Sigmoid colon (tissue), 7 donors: ENCODE data around the gene MARCHF7. TPM values are rescaled to one million over a fixed set of nuclear protein-coding genes. Genes with fewer than 3 reads are reported as not detected.

Source experiments
- DNase-seq: peaks from one replicate; pipeline ENCODE4 v3.0.0-alpha.2; 2019
- H3K27ac ChIP-seq, 4 donors: fragments of 200-600 bp; sonication (generic); one replicate each; pipeline ENCODE4 v1.5.1; 2016 to 2019; ENCODE audit warnings: mild to moderate bottlenecking in 1 of 4
- H3K27me3 ChIP-seq, 3 donors: fragments of 200-600 bp; sonication (generic); one replicate each; pipeline ENCODE4 v1.5.1; 2019; ENCODE audit warnings: mild to moderate bottlenecking in 1 of 3
- H3K36me3 ChIP-seq, 4 donors: fragments of 200-600 bp; sonication (generic); one replicate each; pipeline ENCODE4 v1.5.1; 2016 to 2019
- H3K4me1 ChIP-seq, 4 donors: fragments of 200-600 bp; sonication (generic); one replicate each; pipeline ENCODE4 v1.5.1; 2017 to 2019
- H3K4me3 ChIP-seq, 4 donors: fragments of 200-600 bp; sonication (generic); one replicate each; pipeline ENCODE4 v1.5.1; 2017 to 2019; ENCODE audit warnings: mild to moderate bottlenecking in 2 of 4, moderate library complexity in 1 of 4
- H3K9me3 ChIP-seq, 4 donors: fragments of 200-600 bp in 3 of 4; sonication (generic) in 3 of 4; one replicate each; pipeline versions ENCODE4 v1.5.1 to v1.6.1; 2013 to 2019
- EP300 ChIP-seq, 4 donors: sonication (generic); formaldehyde crosslinking; IDR thresholded peaks; one replicate each; pipeline ENCODE4 v1.6.1; 2017; ENCODE audit warnings: antibody characterized with exemption in 4 of 4
- POLR2A ChIP-seq, 2 donors: fragments of 450-650 bp; IDR thresholded peaks; one replicate each; pipeline ENCODE4 v1.6.1; 2016; ENCODE audit warnings: antibody characterized with exemption in 2 of 2, mild to moderate bottlenecking in 2 of 2, moderate library complexity in 2 of 2
- POLR2AphosphoS5 ChIP-seq, 4 donors: sonication (generic); formaldehyde crosslinking; IDR thresholded peaks; one replicate each; pipeline ENCODE4 v1.6.1; 2017; ENCODE audit warnings: antibody characterized with exemption in 4 of 4
- WGBS, 2 donors: extraction: QIAGEN DNeasy Blood & Tissue Kit; methylation state at CpG; one replicate each; pipeline ENCODE4 v1.1.7; 2013; 5-methylcytosine and 5-hydroxymethylcytosine counted together
- intact Hi-C: fragments of 100-400 bp; cut with DNase I; formaldehyde crosslinking; loops from one replicate; pipeline ENCODE4 v1.15.1; 2023
- polyA plus RNA-seq, 3 donors: library from polyadenylated mRNA; stranded (reverse); fragments of 200-250 nt; gene quantifications; one replicate each; pipeline ENCODE4 v1.2.3, GENCODE V29; 2013
- total RNA-seq, 4 donors: library from RNA; depleted of rRNA; stranded (reverse); fragments of >200 nt; gene quantifications; one replicate each; pipeline ENCODE4 v1.1.0, GENCODE V29; 2016
- TF ChIP-seq, protein P1 (sequence below), 4 experiments: fragments of 450-650 bp in 3 of 4; fragments of 200-600 bp in 1 of 4; IDR thresholded peaks; one replicate each; pipeline ENCODE4 v1.5.1; 2016 to 2019; ENCODE audit warnings: antibody characterized with exemption in 4 of 4, mild to moderate bottlenecking in 3 of 4, moderate library complexity in 2 of 4
- donor health status: healthy with polysubstance abuse.
- donor health status: Bipolar disorder and iron deficiency.
- donor health status: healthy.

MARCHF7 gene
- total and polyA plus RNA-seq, 7 donors = 21.0 to 112 (median 89.9) TPM

DNA sequence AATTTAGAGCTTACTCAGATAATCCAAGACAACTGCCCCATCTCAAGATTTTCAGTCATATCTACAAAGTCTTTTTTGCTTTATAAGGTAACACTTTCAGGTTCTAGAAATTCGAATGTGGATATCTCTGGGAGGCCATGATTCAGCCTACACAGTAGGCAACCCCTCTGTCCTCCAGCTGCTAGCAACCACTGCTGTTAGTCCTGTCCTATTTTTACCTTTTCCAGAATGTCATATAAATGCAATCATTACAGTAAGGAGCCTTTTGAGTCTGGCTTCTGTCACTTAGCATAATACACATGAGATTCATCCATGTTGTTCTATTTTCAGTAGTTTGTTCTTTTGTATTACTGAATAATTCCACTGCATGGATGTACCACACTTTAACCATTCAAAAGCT lies 28.5 kb upstream of the MARCHF7 start:
- 85 to 92% methylated on average over 1 of the region's 1 CpG for WGBS, 2 donors
- TF ChIP-seq POLR2AphosphoS5 (IDR thresholded peaks at IDR 0.05) (no peak), EP300 (IDR thresholded peaks at IDR 0.05) (no peak)

DNA sequence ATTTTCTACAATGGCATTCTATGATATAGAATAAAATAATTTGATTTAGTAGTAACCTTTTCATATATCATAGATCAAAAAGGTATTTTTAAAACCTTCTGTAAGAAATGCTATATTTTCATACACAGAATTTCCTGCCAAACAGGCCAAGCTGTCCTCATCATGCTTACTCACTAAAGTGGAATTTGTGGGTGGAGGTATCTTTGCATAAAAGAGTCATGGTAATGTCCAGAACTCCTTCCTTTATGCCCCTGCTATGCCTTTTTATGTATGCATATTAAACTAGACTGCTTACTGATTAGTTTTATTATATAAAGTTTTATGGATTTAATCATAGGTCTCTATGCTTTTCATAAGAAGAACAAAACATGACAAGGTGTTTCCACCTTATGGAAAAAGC lies 27.5 kb upstream of the MARCHF7 start:
- TF ChIP-seq POLR2AphosphoS5 (IDR thresholded peaks at IDR 0.05) (no peak), POLR2A (IDR thresholded peaks at IDR 0.05) (no peak), EP300 (IDR thresholded peaks at IDR 0.05) (no peak)
- TF ChIP-seq, protein P1, sequence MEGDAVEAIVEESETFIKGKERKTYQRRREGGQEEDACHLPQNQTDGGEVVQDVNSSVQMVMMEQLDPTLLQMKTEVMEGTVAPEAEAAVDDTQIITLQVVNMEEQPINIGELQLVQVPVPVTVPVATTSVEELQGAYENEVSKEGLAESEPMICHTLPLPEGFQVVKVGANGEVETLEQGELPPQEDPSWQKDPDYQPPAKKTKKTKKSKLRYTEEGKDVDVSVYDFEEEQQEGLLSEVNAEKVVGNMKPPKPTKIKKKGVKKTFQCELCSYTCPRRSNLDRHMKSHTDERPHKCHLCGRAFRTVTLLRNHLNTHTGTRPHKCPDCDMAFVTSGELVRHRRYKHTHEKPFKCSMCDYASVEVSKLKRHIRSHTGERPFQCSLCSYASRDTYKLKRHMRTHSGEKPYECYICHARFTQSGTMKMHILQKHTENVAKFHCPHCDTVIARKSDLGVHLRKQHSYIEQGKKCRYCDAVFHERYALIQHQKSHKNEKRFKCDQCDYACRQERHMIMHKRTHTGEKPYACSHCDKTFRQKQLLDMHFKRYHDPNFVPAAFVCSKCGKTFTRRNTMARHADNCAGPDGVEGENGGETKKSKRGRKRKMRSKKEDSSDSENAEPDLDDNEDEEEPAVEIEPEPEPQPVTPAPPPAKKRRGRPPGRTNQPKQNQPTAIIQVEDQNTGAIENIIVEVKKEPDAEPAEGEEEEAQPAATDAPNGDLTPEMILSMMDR (IDR thresholded peaks at IDR 0.05) = no peak
- Histone ChIP-seq H3K4me1 (peaks cover 0 to 7% (median 2%) of the 10 kb centered on the region in 4 donors), H3K4me3 (no peak overlapping the region), H3K9me3 (no peaks in the 10 kb centered on the region), H3K27ac (no peak overlapping the region), H3K36me3 (no peaks in the 10 kb centered on the region), H3K27me3 (no peaks in the 10 kb centered on the region)
- DNase-seq = no peak
- intact Hi-C loops = no loop called here

More for the DNA sequence above, 28.5 kb upstream of the MARCHF7 start:
- Histone ChIP-seq H3K4me1 (peaks cover 0 to 7% (median 2%) of the 10 kb centered on the region in 4 donors), H3K27ac (no peak overlapping the region), H3K9me3 (no peaks in the 10 kb centered on the region), H3K36me3 (no peaks in the 10 kb centered on the region), H3K27me3 (no peaks in the 10 kb centered on the region), H3K4me3 (no peak overlapping the region)
- intact Hi-C loops = no loop called here
- DNase-seq = no peak

DNA sequence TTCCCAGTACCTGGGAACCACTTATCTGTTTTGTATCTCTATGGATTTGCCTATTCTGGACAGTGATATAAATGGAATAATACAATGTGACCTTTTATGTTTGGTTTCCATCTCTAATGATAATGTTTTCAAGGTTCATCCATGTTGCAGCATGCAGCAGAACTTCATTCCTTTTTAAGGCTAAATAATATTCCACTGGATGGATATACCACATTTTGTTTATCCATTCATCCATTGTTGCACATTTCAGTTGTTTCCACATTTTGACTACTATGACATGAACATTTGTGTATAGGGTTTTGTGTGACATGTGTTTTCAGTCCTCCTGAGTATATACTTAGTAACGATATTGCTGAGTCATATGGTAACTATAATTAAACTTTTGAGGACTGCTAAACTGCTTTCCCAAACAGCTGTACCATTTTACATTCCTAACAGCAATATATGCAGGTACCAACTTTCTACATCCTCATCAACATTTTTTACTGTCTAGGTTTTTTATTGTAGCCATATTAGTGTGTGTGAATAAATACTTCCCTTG lies 17.7 kb upstream of the MARCHF7 start:
- no peak for DNase-seq
- Histone ChIP-seq H3K4me1 (no peaks in the 10 kb centered on the region), H3K27ac (no peak overlapping the region), H3K27me3 (no peaks in the 10 kb centered on the region), H3K4me3 (no peak overlapping the region), H3K9me3 (peaks cover 0 to 2% (median 0%) of the 10 kb centered on the region in 4 donors), H3K36me3 (no peaks in the 10 kb centered on the region)
- intact Hi-C loops = no loop called here
- TF ChIP-seq, protein P1 (IDR thresholded peaks at IDR 0.05) = no peak
- TF ChIP-seq POLR2AphosphoS5 (IDR thresholded peaks at IDR 0.05) (no peak), EP300 (IDR thresholded peaks at IDR 0.05) (no peak), POLR2A (IDR thresholded peaks at IDR 0.05) (no peak)
- WGBS, 2 donors = 80 to 81% methylated on average over 1 of the region's 1 CpG

DNA sequence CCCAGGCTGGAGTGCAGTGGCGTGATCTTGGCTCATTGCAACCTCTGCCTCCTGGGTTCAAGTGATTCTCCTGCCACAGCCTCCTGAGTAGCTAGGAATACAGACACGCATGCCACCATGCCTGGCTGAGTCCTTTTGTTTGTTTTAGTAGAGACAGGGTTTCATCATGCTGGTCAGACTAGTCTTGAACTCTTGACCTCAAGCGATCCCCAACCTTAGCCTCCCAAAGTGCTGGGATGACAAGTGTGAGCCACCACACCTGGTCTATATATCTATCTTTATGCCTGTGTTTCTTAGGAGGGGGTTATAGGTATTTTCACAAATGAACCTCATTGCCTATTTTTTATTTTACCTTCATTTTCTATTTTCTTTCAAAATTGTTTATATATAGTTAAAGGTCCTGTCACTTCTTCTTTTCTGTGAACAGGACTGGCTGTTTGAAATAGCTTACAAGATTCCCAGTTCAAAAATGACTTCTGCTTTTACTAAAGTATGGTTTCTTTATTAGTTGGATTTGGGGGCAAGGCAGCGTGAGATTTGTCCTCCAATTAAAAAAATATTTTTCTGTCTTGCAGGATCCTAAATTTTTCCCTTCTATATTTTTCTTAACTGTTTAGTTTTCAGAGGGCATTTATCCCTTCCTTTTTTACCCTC lies 16.4 kb upstream of the MARCHF7 start:
- H3K27ac ChIP-seq = no peak overlapping the region
- no peak for TF ChIP-seq EP300 (IDR thresholded peaks at IDR 0.05)
- TF ChIP-seq POLR2AphosphoS5 (IDR thresholded peaks at IDR 0.05) = no peak
- no peak for TF ChIP-seq POLR2A (IDR thresholded peaks at IDR 0.05)
- TF ChIP-seq, protein P1 (IDR thresholded peaks at IDR 0.05) = no peak
- intact Hi-C loops = no loop called here
- peaks cover 0 to 2% (median 0%) of the 10 kb centered on the region in 4 donors for H3K9me3 ChIP-seq
- no peaks in the 10 kb centered on the region for H3K36me3 ChIP-seq
- no peaks in the 10 kb centered on the region for H3K4me1 ChIP-seq
- 86 to 91% methylated on average over 4 of the region's 4 CpGs for WGBS, 2 donors
- DNase-seq = no peak
- no peak overlapping the region for H3K4me3 ChIP-seq
- H3K27me3 ChIP-seq = no peaks in the 10 kb centered on the region

DNA sequence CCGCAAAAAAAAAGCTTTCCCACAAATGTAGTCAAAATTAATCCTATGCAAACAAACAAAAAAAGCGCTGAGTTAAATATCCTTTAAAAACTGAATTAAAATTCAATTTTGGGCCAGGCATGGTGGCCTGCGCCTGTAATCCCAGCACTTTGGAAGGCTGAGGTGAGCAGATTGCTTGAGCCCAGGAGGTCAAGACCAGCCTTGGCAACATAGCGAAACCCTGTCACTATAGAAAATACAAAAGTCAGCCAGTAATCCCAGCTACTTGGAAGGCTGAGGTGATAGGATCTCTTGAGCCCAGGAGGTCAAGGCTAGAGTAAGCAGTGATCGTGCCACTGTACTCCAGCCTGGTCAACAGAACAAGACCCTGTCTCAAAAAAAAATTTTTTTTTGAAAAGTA lies 8.8 kb upstream of the MARCHF7 start:
- Histone ChIP-seq H3K4me3 (no peak overlapping the region), H3K27me3 (no peaks in the 10 kb centered on the region), H3K36me3 (no peaks in the 10 kb centered on the region), H3K9me3 (no peaks in the 10 kb centered on the region), H3K27ac (no peak overlapping the region), H3K4me1 (no peaks in the 10 kb centered on the region)
- WGBS, 2 donors = 98% methylated on average over 5 of the region's 5 CpGs
- TF ChIP-seq POLR2AphosphoS5 (IDR thresholded peaks at IDR 0.05) (no peak), POLR2A (IDR thresholded peaks at IDR 0.05) (no peak), EP300 (IDR thresholded peaks at IDR 0.05) (no peak)
- TF ChIP-seq, protein P1 (IDR thresholded peaks at IDR 0.05) = no peak
- intact Hi-C loops = no loop called here
- DNase-seq = no peak
